ENCODE results near the gene IRF8.

- TF ChIP-seq POLR2A (IDR thresholded peaks at IDR 0.05; ENCODE audit: low read depth, low read length) (no peak), POLR2AphosphoS5 (IDR thresholded peaks at IDR 0.05; ENCODE audit: low read depth, low read length) (no peak), TAF1 (IDR thresholded peaks at IDR 0.05; ENCODE audit: borderline replicate concordance, low read depth, low read length) (no peak)
Observed at GRCh38 chr16:85955566-85955965, 56.6 kb downstream of the IRF8 start.
